GM21576 (cell line): ENCODE data around the gene HM13.
"Not testable (repeated sequence)": the region's sequence is repeated elsewhere in the genome, so short reads cannot be mapped to it uniquely, and the experiment has no call there.

Experiments
- ATAC-seq: cut with Tn5 transposase; IDR thresholded peaks from one replicate; pipeline ENCODE4 v1.9.1; 2021; ENCODE audit warnings: mild to moderate bottlenecking, moderate library complexity; ENCODE audit not compliant: unreplicated experiment

HM13 gene

GRCh38 chr20:31606804-31607639 lies 92.8 kb downstream of the HM13 start:
- no peak for ATAC-seq

GRCh38 chr20:31607640-31608250 lies 93.5 kb downstream of the HM13 start:
- ATAC-seq = no peak

GRCh38 chr20:31608251-31608945 lies 94.2 kb downstream of the HM13 start:
- no peak for ATAC-seq

GRCh38 chr20:31612271-31612640 lies 98.0 kb downstream of the HM13 start:
- ATAC-seq = not testable (repeated sequence)

GRCh38 chr20:31615416-31615815 lies 101.2 kb downstream of the HM13 start:
- ATAC-seq = no peak

- no peak for ATAC-seq
Measured at GRCh38 chr20:31617432-31618104, 103.3 kb downstream of the HM13 start.
